GM23338 (cell line): ENCODE results near the gene UBAP1L. TPM values are rescaled to one million over a fixed set of nuclear protein-coding genes. Genes with fewer than 3 reads are reported as not detected.

Experiments used
- ATAC-seq: fragments of 200-7000 bp; cut with Tn5 transposase; 3 replicates; pipeline ENCODE4 v1.9.1; 2020
- DNase-seq: peaks from one replicate; pipeline ENCODE4 v3.0.0-alpha.2; 2015; ENCODE audit warnings: low spot score
- H2AFZ ChIP-seq: fragments of 200-600 bp; sonication (generic); 2 replicates; pipeline ENCODE4 v1.8.0; 2016; ENCODE audit warnings: antibody characterized with exemption, mild to moderate bottlenecking, moderate library complexity
- H3F3A ChIP-seq: fragments of 200-600 bp; sonication (generic); replicated peaks from 2 replicates; pipeline ENCODE4 v1.8.0; 2017; ENCODE audit warnings: antibody characterized with exemption, mixed run types, low read depth
- H3K27ac ChIP-seq: fragments of 200-600 bp; sonication (generic); 2 replicates; pipeline ENCODE4 v1.6.1; 2016; ENCODE audit warnings: low read depth
- H3K27me3 ChIP-seq: fragments of 200-600 bp; sonication (generic); 2 replicates; pipeline ENCODE4 v1.8.0; 2016; ENCODE audit warnings: mild to moderate bottlenecking, mixed run types, moderate library complexity; ENCODE audit not compliant: insufficient read depth
- H3K36me3 ChIP-seq: fragments of 200-600 bp; sonication (generic); 2 replicates; pipeline ENCODE4 v1.8.0; 2016; ENCODE audit warnings: mild to moderate bottlenecking; ENCODE audit not compliant: insufficient read depth
- H3K4me1 ChIP-seq: fragments of 200-600 bp; sonication (generic); 2 replicates; pipeline ENCODE4 v1.8.0; 2016; ENCODE audit warnings: mild to moderate bottlenecking, moderate library complexity; ENCODE audit not compliant: insufficient read depth
- H3K4me2 ChIP-seq: fragments of 200-600 bp; sonication (generic); 2 replicates; pipeline ENCODE4 v1.7.1; 2017; ENCODE audit warnings: mixed run types
- H3K4me3 ChIP-seq: fragments of 200-600 bp; sonication (generic); 2 replicates; pipeline ENCODE4 v1.6.1; 2016; ENCODE audit warnings: mixed run types
- H3K79me2 ChIP-seq: fragments of 200-600 bp; sonication (generic); replicated peaks from 2 replicates; pipeline ENCODE4 v1.8.0; 2017; ENCODE audit warnings: mild to moderate bottlenecking; ENCODE audit not compliant: insufficient read depth
- H3K9me2 ChIP-seq: fragments of 200-600 bp; sonication (generic); 2 replicates; pipeline ENCODE4 v1.8.0; 2017; ENCODE audit not compliant: insufficient read depth
- H4K20me1 ChIP-seq: fragments of 200-600 bp; sonication (generic); replicated peaks from 2 replicates; pipeline ENCODE4 v1.8.0; 2017; ENCODE audit warnings: mild to moderate bottlenecking; ENCODE audit not compliant: insufficient read depth
- H3K27ac Mint-ChIP-seq: 2 replicates; pipeline ENCODE4 v1.8.0; 2020; ENCODE audit warnings: inconsistent platforms, mild to moderate bottlenecking, moderate library complexity, mixed read lengths
- H3K27me3 Mint-ChIP-seq: 3 replicates; pipeline ENCODE4 v1.8.0; 2022; ENCODE audit warnings: low read depth, mild to moderate bottlenecking, moderate library complexity, mixed read lengths, inconsistent platforms; ENCODE audit not compliant: insufficient read depth, poor library complexity
- H3K36me3 Mint-ChIP-seq: 3 replicates; pipeline ENCODE4 v1.8.0; 2021; ENCODE audit warnings: low read depth, mild to moderate bottlenecking, inconsistent platforms, moderate library complexity, mixed read lengths
- H3K4me1 Mint-ChIP-seq: 3 replicates; pipeline ENCODE4 v1.8.0; 2020; ENCODE audit warnings: mild to moderate bottlenecking, inconsistent platforms, mixed read lengths
- H3K4me3 Mint-ChIP-seq: 3 replicates; pipeline ENCODE4 v1.8.0; 2021; ENCODE audit warnings: moderate library complexity, mild to moderate bottlenecking, inconsistent platforms, mixed read lengths
- H3K9me3 Mint-ChIP-seq: 3 replicates; pipeline ENCODE4 v1.8.0; 2020; ENCODE audit warnings: moderate library complexity, mild to moderate bottlenecking, inconsistent platforms, mixed read lengths
- CREB1 ChIP-seq: fragments of 250-450 bp; sonication (Bioruptor Pico); IDR thresholded peaks from 2 replicates; pipeline ENCODE4 v1.5.0; 2020; ENCODE audit warnings: low read depth, mild to moderate bottlenecking, moderate library complexity
- ETS1 ChIP-seq: IDR thresholded peaks from 2 replicates; pipeline ENCODE4 v1.6.1; 2016; ENCODE audit warnings: antibody characterized with exemption
- EZH2 ChIP-seq: fragments of 200-600 bp; sonication (generic); IDR thresholded peaks from one replicate; pipeline ENCODE4 v1.8.0; 2017; ENCODE audit warnings: antibody characterized with exemption, mild to moderate bottlenecking, low read depth; ENCODE audit not compliant: unreplicated experiment
- EZH2phosphoT487 ChIP-seq: fragments of 200-600 bp; sonication (generic); IDR thresholded peaks from one replicate; pipeline ENCODE4 v1.8.1; 2018; ENCODE audit warnings: antibody characterized with exemption; ENCODE audit not compliant: unreplicated experiment
- JUNB ChIP-seq: IDR thresholded peaks from one replicate; pipeline ENCODE4 v1.6.1; 2016; ENCODE audit warnings: antibody characterized with exemption; ENCODE audit not compliant: unreplicated experiment
- POLR2AphosphoS5 ChIP-seq: IDR thresholded peaks from 2 replicates; pipeline ENCODE4 v1.6.1; 2016; ENCODE audit warnings: antibody characterized with exemption, low read depth
- REST ChIP-seq: IDR thresholded peaks from one replicate; pipeline ENCODE4 v1.6.1; 2018; ENCODE audit warnings: antibody characterized with exemption; ENCODE audit not compliant: unreplicated experiment
- STAT1 ChIP-seq: IDR thresholded peaks from one replicate; pipeline ENCODE4 v1.6.1; 2016; ENCODE audit warnings: antibody characterized with exemption; ENCODE audit not compliant: unreplicated experiment
- ZNF331 ChIP-seq: fragments of 250-450 bp; sonication (Bioruptor Pico); IDR thresholded peaks from 2 replicates; pipeline ENCODE4 v1.5.0; 2020; ENCODE audit warnings: low read depth, mild to moderate bottlenecking, moderate library complexity
- ZNF462 ChIP-seq: fragments of 250-450 bp; sonication (Bioruptor Pico); IDR thresholded peaks from 2 replicates; pipeline ENCODE4 v1.5.0; 2020; ENCODE audit warnings: mild to moderate bottlenecking, moderate library complexity
- polyA plus RNA-seq: library from polyadenylated mRNA; unstranded; fragments of >200 nt; fragmentation: Nextera tagmentation; extraction: Ambion mirVana; gene quantifications from 2 replicates; pipeline ENCODE4 v1.2.1, GENCODE V29; 2016
- total RNA-seq: library from RNA; depleted of rRNA; stranded (reverse); fragments of >200 nt; shearing (Covaris generic); gene quantifications from 2 replicates; pipeline ENCODE4 v1.2.3, GENCODE V29; 2014

UBAP1L gene
- total and polyA plus RNA-seq, 2 experiments from 2014 or later = 0.53 to 1.5 TPM

GRCh38 chr15:65133548-65134200, 18.7 kb upstream of the UBAP1L start, which contains the start of gene PDCD7:
Gene PDCD7 (minus strand): TSS chr15:65133808. CDS start chr15:65133781, 27 bp downstream.
- peaks cover 39% of the 10 kb centered on the region for H3K36me3 Mint-ChIP-seq
- Histone ChIP-seq H3K4me3 (peak within 1 kb of the TSS; percentile 61), H2AFZ (peak within 1 kb of the TSS; percentile 91), H3K36me3 (peaks cover 2% of the 10 kb centered on the region; the same call in 1 of the 2 replicates), H3K9me2 (no peaks in the 10 kb centered on the region), H3K4me1 (peaks cover 4% of the 10 kb centered on the region), H3F3A (0 out of 2 replicates have a peak, but pooled peaks cover 3% of the 10 kb centered on the region), H3K27ac (peak within 1 kb of the TSS; percentile 83; the same call in 1 of the 2 replicates), H4K20me1 (peaks cover 6% of the 10 kb centered on the region; the same call in 1 of the 2 replicates), H3K4me2 (peak within 1 kb of the TSS; percentile 99), H3K27me3 (no peaks in the 10 kb centered on the region), H3K79me2 (peaks cover 19% of the 10 kb centered on the region)
- no peak for TF ChIP-seq STAT1
- peak; percentile 80 for TF ChIP-seq ETS1
- no peak for TF ChIP-seq REST
- TF ChIP-seq EZH2phosphoT487 = no peak
- no peak for TF ChIP-seq ZNF462 (CRISPR knock-in tag)
- no peak for TF ChIP-seq JUNB
- no peak for TF ChIP-seq ZNF331 (CRISPR knock-in tag)
- peak; percentile 91; the same call in 1 of the 2 replicates for TF ChIP-seq POLR2AphosphoS5
- TF ChIP-seq EZH2 = no peak
- peak; percentile 96 for TF ChIP-seq CREB1 (CRISPR knock-in tag)
- peaks cover 35% of the 10 kb centered on the region for H3K9me3 Mint-ChIP-seq
- H3K27ac Mint-ChIP-seq = peak within 1 kb of the TSS; percentile 95
- H3K4me1 Mint-ChIP-seq = peaks cover 14% of the 10 kb centered on the region
- H3K4me3 Mint-ChIP-seq = peak within 1 kb of the TSS; percentile 95
- DNase-seq (peak; percentile 96), ATAC-seq (peak; percentile 79)
- H3K27me3 Mint-ChIP-seq = peaks cover 12% of the 10 kb centered on the region
